Activated B cell treated with CpG ODN at 0.5 μM for 24 hours (primary cell): ENCODE measurements around the gene DRAM1. TPM values are rescaled to one million over a fixed set of nuclear protein-coding genes. Genes with fewer than 3 reads are reported as not detected.

ENCODE experiments used
- ATAC-seq: fragments of 200-7000 bp; cut with Tn5 transposase; one replicate; pipeline ENCODE4 v1.10.0; 2021; ENCODE audit warnings: low read depth, mild to moderate bottlenecking, moderate library complexity
- CTCF ChIA-PET: fragments of 350-600 bp; sonication (Branson Sonifier 250); formaldehyde crosslinking; loops from one replicate; lab custom pipeline; 2021; ENCODE audit warnings: antibody characterized with exemption; lab: Charles Lee
- POLR2A ChIA-PET: fragments of 350-600 bp; sonication (Branson Sonifier 250); formaldehyde crosslinking; loops from one replicate; lab custom pipeline; 2021; ENCODE audit warnings: antibody characterized with exemption; lab: Charles Lee
- DNase-seq: peaks from one replicate; pipeline ENCODE4 v3.0.0; 2022
- H3K27ac Mint-ChIP-seq: one replicate; pipeline ENCODE4 v1.8.0; 2020; ENCODE audit warnings: mixed read lengths
- H3K27me3 Mint-ChIP-seq: one replicate; pipeline ENCODE4 v1.8.0; 2021; ENCODE audit warnings: mixed read lengths
- H3K36me3 Mint-ChIP-seq: one replicate; pipeline ENCODE4 v1.8.0; 2021; ENCODE audit warnings: low read depth, mixed read lengths
- H3K4me1 Mint-ChIP-seq: one replicate; pipeline ENCODE4 v1.8.0; 2021; ENCODE audit warnings: mixed read lengths
- H3K4me3 Mint-ChIP-seq: one replicate; pipeline ENCODE4 v1.8.0; 2020; ENCODE audit warnings: mild to moderate bottlenecking, mixed read lengths
- H3K9me3 Mint-ChIP-seq: one replicate; pipeline ENCODE4 v1.8.0; 2020; ENCODE audit warnings: mixed read lengths
- CTCF ChIP-seq: fragments of 200-600 bp; IDR thresholded peaks from one replicate; pipeline ENCODE4 v1.8.0; 2022; ENCODE audit warnings: antibody characterized with exemption, mild to moderate bottlenecking
- intact Hi-C: fragments of 100-400 bp; cut with micrococcal nuclease; formaldehyde crosslinking; loops from one replicate; pipeline ENCODE4 v1.15.1; 2024
- total RNA-seq: library from RNA; stranded (reverse); gene quantifications from 2 replicates; pipeline ENCODE4 v1.2.3, GENCODE V29; 2022

DRAM1 gene
- total RNA-seq, 1 donor from 2014 or later = 11.5 TPM

GRCh38 chr12:101954113-101954512, 76.7 kb downstream of the DRAM1 start:
- Mint-ChIP-seq H3K4me1 (no peaks in the 10 kb centered on the region), H3K9me3 (no peaks in the 10 kb centered on the region), H3K27me3 (no peaks in the 10 kb centered on the region), H3K4me3 (no peak overlapping the region), H3K36me3 (no peaks in the 10 kb centered on the region), H3K27ac (no peak overlapping the region)
- ChIA-PET POLR2A (no interaction called here), CTCF (interaction anchor here (1.0 kb wide), 1 partner anchor 528 kb away, joined by 3 read pairs; no protein-coding TSS in a partner anchor)
- TF ChIP-seq CTCF = no peak
- no peak for DNase-seq
- intact Hi-C loops = no loop called here
- ATAC-seq = no peak

GRCh38 chr12:101954676-101955075, 77.3 kb downstream of the DRAM1 start:
- no peak for TF ChIP-seq CTCF
- no peak overlapping the region for H3K4me3 Mint-ChIP-seq
- CTCF ChIA-PET = interaction anchor here (1.0 kb wide), 1 partner anchor 528 kb away, joined by 3 read pairs; no protein-coding TSS in a partner anchor
- ATAC-seq (no peak), DNase-seq (no peak)
- intact Hi-C loops = no loop called here
- no peak overlapping the region for H3K27ac Mint-ChIP-seq
- no peaks in the 10 kb centered on the region for H3K4me1 Mint-ChIP-seq
- H3K27me3 Mint-ChIP-seq = no peaks in the 10 kb centered on the region
- no peaks in the 10 kb centered on the region for H3K36me3 Mint-ChIP-seq
- POLR2A ChIA-PET = no interaction called here
- peaks cover 4% of the 10 kb centered on the region for H3K9me3 Mint-ChIP-seq

- Mint-ChIP-seq H3K27ac (no peak overlapping the region), H3K27me3 (no peaks in the 10 kb centered on the region), H3K9me3 (peaks cover 8% of the 10 kb centered on the region), H3K4me3 (no peak overlapping the region), H3K36me3 (no peaks in the 10 kb centered on the region), H3K4me1 (no peaks in the 10 kb centered on the region)
- POLR2A ChIA-PET = no interaction called here
- ATAC-seq = no peak
- intact Hi-C loops = no loop called here
- no peak for TF ChIP-seq CTCF
- DNase-seq = no peak
- CTCF ChIA-PET = no interaction called here
Measured at GRCh38 chr12:101957252-101957959, 80.0 kb downstream of the DRAM1 start.

- POLR2A ChIA-PET = no interaction called here
- H3K4me1 Mint-ChIP-seq = no peaks in the 10 kb centered on the region
- H3K9me3 Mint-ChIP-seq = peaks cover 8% of the 10 kb centered on the region
- no peak overlapping the region for H3K27ac Mint-ChIP-seq
- DNase-seq (no peak), ATAC-seq (no peak)
- no peak overlapping the region for H3K4me3 Mint-ChIP-seq
- H3K36me3 Mint-ChIP-seq = no peaks in the 10 kb centered on the region
- CTCF ChIA-PET = no interaction called here
- H3K27me3 Mint-ChIP-seq = no peaks in the 10 kb centered on the region
- intact Hi-C loops = no loop called here
- no peak for TF ChIP-seq CTCF
Measured at GRCh38 chr12:101959607-101960006, 82.2 kb downstream of the DRAM1 start.

- Mint-ChIP-seq H3K4me1 (peaks cover 3% of the 10 kb centered on the region), H3K27ac (no peak overlapping the region), H3K27me3 (no peaks in the 10 kb centered on the region), H3K9me3 (peaks cover 8% of the 10 kb centered on the region), H3K36me3 (no peaks in the 10 kb centered on the region), H3K4me3 (no peak overlapping the region)
- ATAC-seq (no peak), DNase-seq (no peak)
- ChIA-PET CTCF (no interaction called here), POLR2A (no interaction called here)
- intact Hi-C loops = no loop called here
- TF ChIP-seq CTCF = no peak
Measured at GRCh38 chr12:101962486-101962885, 85.1 kb downstream of the DRAM1 start.
